HG03039 (cell line): ENCODE data around the gene ASAP2.

Experiments used
- ATAC-seq: cut with Tn5 transposase; IDR thresholded peaks from one replicate; pipeline ENCODE4 v1.9.1; 2021; ENCODE audit warnings: mild to moderate bottlenecking, moderate library complexity; ENCODE audit not compliant: unreplicated experiment

ASAP2 gene

GRCh38 chr2:9418746-9419145 lies 212.1 kb downstream of the ASAP2 start:
- ATAC-seq = no peak

- ATAC-seq = no peak
These were observed 212.9 kb downstream of the ASAP2 start for GRCh38 chr2:9419541-9419940.

- ATAC-seq = no peak
These were observed 213.9 kb downstream of the ASAP2 start for GRCh38 chr2:9420495-9420894.

GRCh38 chr2:9422321-9423099 lies 215.9 kb downstream of the ASAP2 start:
- peak; percentile 21 for ATAC-seq

GRCh38 chr2:9423100-9423921 lies 216.7 kb downstream of the ASAP2 start, which contains the start of the genes CPSF3 and ITGB1BP1:
TSS of gene CPSF3 (plus strand) at chr2:9423654. CDS start at chr2:9423774, 120 bp downstream.
TSS of gene ITGB1BP1 (minus strand) at chr2:9423528. CDS start at chr2:9418697, 4,831 bp downstream.
- peak; percentile 86 for ATAC-seq

GRCh38 chr2:9423922-9424272 lies 217.3 kb downstream of the ASAP2 start:
- ATAC-seq = no peak

GRCh38 chr2:9424447-9425164 lies 218.0 kb downstream of the ASAP2 start:
- ATAC-seq = no peak

GRCh38 chr2:9428965-9429577 lies 222.5 kb downstream of the ASAP2 start:
- no peak for ATAC-seq

GRCh38 chr2:9430316-9431293 lies 224.0 kb downstream of the ASAP2 start:
- no peak for ATAC-seq

- no peak for ATAC-seq
These were observed 227.9 kb downstream of the ASAP2 start for GRCh38 chr2:9434489-9434888.

GRCh38 chr2:9439536-9439935 lies 232.9 kb downstream of the ASAP2 start:
- ATAC-seq = no peak

- no peak for ATAC-seq
These were observed 233.6 kb downstream of the ASAP2 start for GRCh38 chr2:9440058-9440727.

GRCh38 chr2:9441556-9441955 lies 234.9 kb downstream of the ASAP2 start:
- ATAC-seq = no peak

- no peak for ATAC-seq
These were observed 236.9 kb downstream of the ASAP2 start for GRCh38 chr2:9443526-9443925.

- no peak for ATAC-seq
These were observed 238.5 kb downstream of the ASAP2 start for GRCh38 chr2:9445089-9445488.

- no peak for ATAC-seq
These were observed 244.6 kb downstream of the ASAP2 start for GRCh38 chr2:9451231-9451630.
